Hematopoietic multipotent progenitor cell treated with erythropoietin and hydrocortisone succinate and interleukin-3 and kit ligand, for 6 days (in vitro differentiated cells): ENCODE results near the gene EPHA2.

ENCODE experiments used
- DNase-seq: peaks from one replicate; pipeline ENCODE4 v3.0.0-alpha.2; 2015

The EPHA2 gene

GRCh38 chr1:16088996-16089395 lies 66.9 kb downstream of the EPHA2 start:
- no peak for DNase-seq

GRCh38 chr1:16088351-16088911 lies 67.4 kb downstream of the EPHA2 start:
- no peak for DNase-seq

- DNase-seq: no peak
Measured at GRCh38 chr1:16087733-16088132, 68.1 kb downstream of the EPHA2 start.

- no peak for DNase-seq
Measured at GRCh38 chr1:16085522-16085921, 70.3 kb downstream of the EPHA2 start.

GRCh38 chr1:16083486-16083885 lies 72.4 kb downstream of the EPHA2 start:
- no peak for DNase-seq

- DNase-seq: peak; percentile 85
Measured at GRCh38 chr1:16082283-16083038, 73.4 kb downstream of the EPHA2 start.

- no peak for DNase-seq
Measured at GRCh38 chr1:16081636-16082035, 74.2 kb downstream of the EPHA2 start.

GRCh38 chr1:16080422-16081150 lies 75.3 kb downstream of the EPHA2 start:
- no peak for DNase-seq

GRCh38 chr1:16078925-16079656 lies 76.8 kb downstream of the EPHA2 start:
- peak; percentile 83 for DNase-seq

GRCh38 chr1:16077406-16078245 lies 78.2 kb downstream of the EPHA2 start:
- no peak for DNase-seq

GRCh38 chr1:16076865-16077238 lies 79.0 kb downstream of the EPHA2 start:
- DNase-seq: no peak

GRCh38 chr1:16076031-16076864 lies 79.6 kb downstream of the EPHA2 start:
- DNase-seq: no peak

- no peak for DNase-seq
Measured at GRCh38 chr1:16075337-16076030, 80.4 kb downstream of the EPHA2 start.
